HepG2 (cell line): ENCODE results near the gene NELFB. TPM values are rescaled to one million over a fixed set of nuclear protein-coding genes. Genes with fewer than 3 reads are reported as not detected.

Experiments used
- AGO1 ChIP-seq: fragments of 200-400 bp; formaldehyde crosslinking; IDR thresholded peaks from 2 replicates; pipeline ENCODE4 v1.6.1; 2017; ENCODE audit warnings: mild to moderate bottlenecking, low read depth, low read length, moderate library complexity; ENCODE audit not compliant: poor library complexity, severe bottlenecking
- GABPB1 ChIP-seq: IDR thresholded peaks from 2 replicates; pipeline ENCODE4 v1.6.1; 2016; ENCODE audit warnings: mild to moderate bottlenecking, missing genetic modification reagents, moderate library complexity, missing compliant biosample characterization
- HDAC2 ChIP-seq: sonication (generic); formaldehyde crosslinking; IDR thresholded peaks from 2 replicates; pipeline ENCODE4 v1.4.0; 2020; ENCODE audit warnings: missing genetic modification reagents
- HIVEP1 ChIP-seq: sonication (generic); formaldehyde crosslinking; IDR thresholded peaks from 2 replicates; pipeline ENCODE4 v1.4.0; 2020; ENCODE audit warnings: mild to moderate bottlenecking, missing genetic modification reagents
- KDM2A ChIP-seq: sonication (generic); formaldehyde crosslinking; IDR thresholded peaks from 2 replicates; pipeline ENCODE4 v1.4.0; 2020; ENCODE audit warnings: low read depth, missing genetic modification reagents, borderline replicate concordance
- PLRG1 ChIP-seq: fragments of 450-650 bp; conservative IDR thresholded peaks from 2 replicates; pipeline ENCODE4 v1.6.1; 2016
- RCOR2 ChIP-seq: IDR thresholded peaks from 2 replicates; pipeline ENCODE4 v1.6.1; 2016; ENCODE audit warnings: missing biosample characterization, missing genetic modification reagents
- SATB2 ChIP-seq: sonication (generic); formaldehyde crosslinking; IDR thresholded peaks from 2 replicates; pipeline ENCODE4 v1.5.0; 2020; ENCODE audit warnings: missing genetic modification reagents
- SIN3A ChIP-seq: IDR thresholded peaks from 2 replicates; pipeline ENCODE4 v1.6.1; 2011; ENCODE audit warnings: low read depth, mild to moderate bottlenecking, control low read depth, low read length, borderline replicate concordance
- TCF7L2 ChIP-seq: IDR thresholded peaks from 2 replicates; pipeline ENCODE4 v1.6.1; 2011; ENCODE audit warnings: mild to moderate bottlenecking, low read depth, low read length, moderate library complexity
- ZIK1 ChIP-seq: sonication (generic); formaldehyde crosslinking; IDR thresholded peaks from 2 replicates; pipeline ENCODE4 v1.5.0; 2020; ENCODE audit warnings: mild to moderate bottlenecking, low read depth, missing genetic modification reagents, borderline replicate concordance
- ZMAT3 ChIP-seq: sonication (generic); formaldehyde crosslinking; conservative IDR thresholded peaks from 2 replicates; pipeline ENCODE4 v1.7.0; 2021; ENCODE audit warnings: missing genetic modification reagents
- ZNF441 ChIP-seq: sonication (generic); formaldehyde crosslinking; IDR thresholded peaks from 2 replicates; pipeline ENCODE4 v1.7.0; 2021; ENCODE audit warnings: missing genetic modification reagents, borderline replicate concordance
- ZNF460 ChIP-seq: sonication (generic); formaldehyde crosslinking; IDR thresholded peaks from 2 replicates; pipeline ENCODE4 v1.5.1; 2020; ENCODE audit warnings: missing genetic modification reagents, mild to moderate bottlenecking, borderline replicate concordance
- ZNF614 ChIP-seq: IDR thresholded peaks from 2 replicates; pipeline ENCODE4 v1.6.1; 2018; ENCODE audit warnings: missing biosample characterization, missing genetic modification reagents, inconsistent platforms, borderline replicate concordance
- ZNF746 ChIP-seq: sonication (generic); formaldehyde crosslinking; IDR thresholded peaks from 2 replicates; pipeline ENCODE4 v1.8.0; 2022; ENCODE audit warnings: mild to moderate bottlenecking, missing genetic modification reagents
- polyA plus RNA-seq, 8 experiments: library from polyadenylated mRNA; depleted of rRNA in 3 of 8; stranded (reverse) in 7 of 8; unstranded in 1 of 8; fragments of >200 nt; fragmentation: Illumina TruSeq in 4 of 8; extraction: Trizol in 4 of 8; gene quantifications; 2 replicates each; pipeline versions ENCODE4 v1.2.1 to v1.2.3, GENCODE V29; 2011 to 2016; ENCODE audit warnings: low read depth in 4 of 8, missing spikeins in 1 of 8, mixed read lengths in 1 of 8; ENCODE audit not compliant: insufficient read depth in 1 of 8
- total RNA-seq, 5 experiments: library from RNA; depleted of rRNA; stranded (reverse); fragments of >200 nt; fragmentation: Illumina TruSeq; extraction: Trizol; gene quantifications; 2 replicates each; pipeline ENCODE4 v1.2.3, GENCODE V29; 2016; ENCODE audit warnings: low read depth in 1 of 5
- TF ChIP-seq, protein P1 (sequence below): sonication (generic); formaldehyde crosslinking; IDR thresholded peaks from 2 replicates; pipeline ENCODE4 v1.5.0; 2020; ENCODE audit warnings: mild to moderate bottlenecking, missing genetic modification reagents, borderline replicate concordance
- TF ChIP-seq, protein P2 (sequence below): sonication (generic); formaldehyde crosslinking; IDR thresholded peaks from 2 replicates; pipeline ENCODE4 v1.8.1; 2023; ENCODE audit warnings: mild to moderate bottlenecking, moderate library complexity, missing genetic modification reagents
- TF ChIP-seq, protein P3 (sequence below): IDR thresholded peaks from 2 replicates; pipeline ENCODE4 v1.6.1; 2016; ENCODE audit warnings: missing compliant biosample characterization, missing genetic modification reagents, borderline replicate concordance

NELFB gene
- total and polyA plus RNA-seq, 2 of the 13 experiments (the other 11 are each of a cell fraction or from before 2014, with no cell fraction given): 26.5 to 45.8 TPM

DNA sequence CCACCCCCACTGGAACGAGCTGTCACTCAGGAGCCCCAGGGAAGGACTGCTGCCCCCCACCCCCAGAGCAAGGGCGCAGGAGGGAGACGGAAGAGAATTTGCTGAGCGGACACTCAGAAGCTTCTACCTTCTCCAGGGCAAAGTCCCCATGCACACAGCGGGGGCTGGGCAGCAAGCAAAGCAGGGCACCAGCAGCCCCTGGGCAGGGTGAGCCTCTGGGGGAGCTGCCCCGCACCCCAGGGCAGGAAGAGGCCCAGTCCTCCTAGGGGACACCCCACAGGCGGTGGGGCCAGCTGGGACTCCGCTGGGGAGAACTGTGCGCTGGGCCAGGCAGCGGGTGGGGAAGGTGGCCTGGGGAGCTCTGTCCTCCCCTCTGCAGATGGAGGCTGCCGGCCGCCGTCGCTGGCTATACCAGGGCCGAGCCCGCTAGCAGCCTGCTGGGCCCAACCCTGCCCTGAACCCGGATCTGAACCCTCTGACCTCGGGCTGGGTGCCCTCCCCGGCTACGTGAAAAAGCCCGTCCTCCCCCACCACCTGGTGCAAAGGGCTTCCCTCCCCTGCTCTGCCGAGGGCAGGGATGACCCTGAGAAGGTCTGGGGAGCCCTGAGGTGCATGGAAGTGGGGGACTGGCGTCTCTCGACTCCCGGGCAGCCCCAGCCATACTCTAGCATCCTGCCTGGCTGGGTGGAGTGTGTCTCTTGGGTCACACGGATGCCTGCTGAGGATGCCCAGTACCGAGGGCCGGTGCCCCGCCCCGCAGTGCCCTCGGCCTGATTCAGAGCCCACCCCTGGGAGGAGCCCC, 25.0 kb upstream of the NELFB start (continued):
- TF ChIP-seq ZNF746: peak; percentile 93
- peak; percentile 95 for TF ChIP-seq AGO1
- TF ChIP-seq, protein P1, sequence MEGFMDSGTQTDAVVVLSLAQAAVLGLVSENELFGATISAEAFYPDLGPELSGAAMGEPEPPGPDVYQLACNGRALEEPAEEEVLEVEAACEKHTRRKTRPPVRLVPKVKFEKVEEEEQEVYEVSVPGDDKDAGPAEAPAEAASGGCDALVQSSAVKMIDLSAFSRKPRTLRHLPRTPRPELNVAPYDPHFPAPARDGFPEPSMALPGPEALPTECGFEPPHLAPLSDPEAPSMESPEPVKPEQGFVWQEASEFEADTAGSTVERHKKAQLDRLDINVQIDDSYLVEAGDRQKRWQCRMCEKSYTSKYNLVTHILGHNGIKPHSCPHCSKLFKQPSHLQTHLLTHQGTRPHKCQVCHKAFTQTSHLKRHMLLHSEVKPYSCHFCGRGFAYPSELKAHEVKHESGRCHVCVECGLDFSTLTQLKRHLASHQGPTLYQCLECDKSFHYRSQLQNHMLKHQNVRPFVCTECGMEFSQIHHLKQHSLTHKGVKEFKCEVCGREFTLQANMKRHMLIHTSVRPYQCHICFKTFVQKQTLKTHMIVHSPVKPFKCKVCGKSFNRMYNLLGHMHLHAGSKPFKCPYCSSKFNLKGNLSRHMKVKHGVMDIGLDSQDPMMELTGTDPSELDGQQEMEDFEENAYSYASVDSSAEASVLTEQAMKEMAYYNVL: 0 out of 2 replicates have a peak, but pooled peaks have one; percentile 15
- no peak for TF ChIP-seq SATB2 (CRISPR knock-in tag)
- peak; percentile 95 for TF ChIP-seq GABPB1
- no peak for TF ChIP-seq TCF7L2
- peak; percentile 86; the same call in 1 of the 2 replicates for TF ChIP-seq HIVEP1 (CRISPR knock-in tag)
- TF ChIP-seq HDAC2: 0 out of 2 replicates have a peak, but pooled peaks have one; percentile 32
- TF ChIP-seq PLRG1: no peak
- TF ChIP-seq, protein P2, sequence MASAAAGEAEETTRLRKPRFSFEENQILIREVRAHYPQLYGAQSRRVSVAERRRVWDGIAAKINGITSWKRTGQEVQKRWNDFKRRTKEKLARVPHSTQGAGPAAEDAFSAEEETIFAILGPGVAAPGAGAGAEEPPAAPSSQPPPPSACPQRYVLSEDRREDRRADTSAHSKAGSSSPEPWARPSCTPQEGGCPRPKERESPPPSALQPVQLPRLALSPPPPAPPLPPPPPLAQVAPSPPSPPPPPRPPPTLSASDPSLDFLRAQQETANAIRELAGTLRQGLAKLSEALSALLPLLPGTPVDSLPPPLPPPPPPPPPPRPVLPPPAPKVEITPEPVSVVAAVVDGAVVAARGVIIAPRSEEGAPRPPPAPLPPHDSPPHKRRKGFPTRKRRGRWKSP (CRISPR knock-in tag): no peak
- TF ChIP-seq ZMAT3: peak; percentile 46; the same call in 1 of the 2 replicates
- 0 out of 2 replicates have a peak, but pooled peaks have one; percentile 21 for TF ChIP-seq SIN3A
- TF ChIP-seq ZNF460 (CRISPR knock-in tag): peak; percentile 66; the same call in 1 of the 2 replicates
- TF ChIP-seq ZNF614: peak; percentile 67; the same call in 1 of the 2 replicates
- no peak for TF ChIP-seq ZNF441 (CRISPR knock-in tag)
- no peak for TF ChIP-seq RCOR2 (CRISPR knock-in tag)
- peak; percentile 76 for TF ChIP-seq KDM2A (CRISPR knock-in tag)
- TF ChIP-seq ZIK1 (CRISPR knock-in tag): no peak
- TF ChIP-seq, protein P3, sequence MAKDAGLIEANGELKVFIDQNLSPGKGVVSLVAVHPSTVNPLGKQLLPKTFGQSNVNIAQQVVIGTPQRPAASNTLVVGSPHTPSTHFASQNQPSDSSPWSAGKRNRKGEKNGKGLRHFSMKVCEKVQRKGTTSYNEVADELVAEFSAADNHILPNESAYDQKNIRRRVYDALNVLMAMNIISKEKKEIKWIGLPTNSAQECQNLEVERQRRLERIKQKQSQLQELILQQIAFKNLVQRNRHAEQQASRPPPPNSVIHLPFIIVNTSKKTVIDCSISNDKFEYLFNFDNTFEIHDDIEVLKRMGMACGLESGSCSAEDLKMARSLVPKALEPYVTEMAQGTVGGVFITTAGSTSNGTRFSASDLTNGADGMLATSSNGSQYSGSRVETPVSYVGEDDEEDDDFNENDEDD (CRISPR knock-in tag): no peak; the same call in 1 of the 2 replicates
